ENCODE measurements around the gene CCDC188. TPM values are rescaled to one million over a fixed set of nuclear protein-coding genes. Genes with fewer than 3 reads are reported as not detected.

Gene CCDC188
- total and polyA plus RNA-seq, 10 of the 15 experiments (the other 5 are each of a cell fraction or from before 2014, with no cell fraction given): not detected

DNA sequence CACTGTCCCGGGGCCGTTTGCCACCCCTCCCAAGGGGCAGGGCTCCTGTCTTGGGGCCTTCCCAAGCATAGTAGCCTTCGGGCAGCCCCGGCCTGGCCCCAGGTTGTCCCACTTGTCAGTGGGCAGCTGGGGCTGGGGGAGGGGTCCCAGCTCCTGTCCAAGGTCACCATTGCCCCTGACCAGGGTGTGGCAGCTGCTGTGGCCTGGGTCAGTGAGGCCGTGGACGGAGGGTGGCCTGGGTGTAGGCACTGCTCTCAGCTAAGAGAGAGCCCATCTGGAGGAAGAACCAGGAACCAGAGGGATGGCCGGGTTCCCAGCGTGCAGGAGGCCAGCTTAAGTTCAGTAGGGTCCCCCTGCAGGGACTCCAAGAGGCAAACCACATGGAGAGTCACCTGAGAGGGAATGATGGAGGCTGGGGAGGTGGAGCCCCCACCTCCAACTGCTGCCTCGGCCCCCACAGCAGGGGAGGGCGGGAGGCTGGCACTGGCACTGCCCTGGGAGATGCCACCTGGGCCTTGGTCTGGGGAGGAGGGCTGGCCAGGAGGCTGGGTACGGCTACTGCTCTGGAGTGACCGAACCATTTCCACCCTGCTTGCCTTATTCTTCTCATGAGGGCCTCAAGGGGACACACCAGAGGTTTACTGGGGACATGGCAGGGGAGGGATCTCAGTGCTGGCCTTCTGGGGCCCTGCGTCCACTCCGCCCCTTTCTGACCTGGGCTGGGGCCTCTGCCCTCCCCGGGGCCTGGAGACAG lies 6.8 kb upstream of the CCDC188 start:
- Histone ChIP-seq H3K4me1 (ENCODE audit: control insufficient read depth, insufficient read depth, low read length) (no peaks in the 10 kb centered on the region), H3K27ac (ENCODE audit: control insufficient read depth, insufficient read depth) (no peak overlapping the region), H3K9ac (ENCODE audit: control insufficient read depth, insufficient read depth, low read length) (no peak overlapping the region), H3K79me2 (ENCODE audit: control insufficient read depth, insufficient read depth, low read length) (no peaks in the 10 kb centered on the region), H3K36me3 (ENCODE audit: control insufficient read depth in 2 of 2, insufficient read depth in 2 of 2, low read length in 1 of 2) (no peaks in the 10 kb centered on the region), H3K9me3 (replicated peaks; ENCODE audit: control insufficient read depth, insufficient read depth, low read length) (no peaks in the 10 kb centered on the region), H3K4me2 (ENCODE audit: control insufficient read depth, insufficient read depth) (no peak overlapping the region), H2AFZ (ENCODE audit: control insufficient read depth, low read depth, low read length) (no peak overlapping the region), H3K27me3 (replicated peaks in 1 of 2; ENCODE audit: control insufficient read depth in 2 of 2, insufficient read depth in 2 of 2, low read length in 1 of 2) (peaks cover 1 to 2% of the 10 kb centered on the region in 2 experiments; a peak in 3 of 4 replicates), H4K20me1 (ENCODE audit: control insufficient read depth, insufficient read depth) (no peaks in the 10 kb centered on the region), H3K4me3 (no peak overlapping the region)
- intact Hi-C loops (cut with micrococcal nuclease; ENCODE audit: unreplicated experiment): loop anchor here (1.0 to 5.0 kb wide), 5 partner anchors 80 to 340 kb away; partner anchors contain the start of genes KLHL22 and RTN4R
- ChIA-PET RAD21 (ENCODE audit: unreplicated experiment) (interaction anchor here (0.8 to 1.3 kb wide), 6 partner anchors 11 to 129 kb away, joined by 3 to 21 read pairs (median 4); no protein-coding TSS in a partner anchor), SMC1A (ENCODE audit: uncharacterized antibody, unreplicated experiment) (interaction anchor here (0.9 to 1.1 kb wide), 2 partner anchors 129 to 299 kb away, joined by 3 read pairs; no protein-coding TSS in a partner anchor), POLR2A (no interaction called here), CTCF (interaction anchor here (0.7 to 2.5 kb wide), 18 partner anchors 9 to 186 kb away, joined by 3 to 29 read pairs (median 3); no protein-coding TSS in a partner anchor)
- ATAC-seq (no peak), DNase-seq (ENCODE audit: low read depth, low spot score) (no peak), FAIRE-seq (no peak)
- BruUV-seq (replicated peaks): no TSS peak
- 21% methylated on average over 15 of the region's 15 CpGs for WGBS (ENCODE audit: insufficient coverage, insufficient replicate concordance, low lambda C conversion rate, missing lambda C conversion rate)
- in situ Hi-C loops (cut with MboI): loop anchor here (10.0 kb wide), 2 partner anchors 107 to 137 kb away; partner anchors contain the start of gene RTN4R
- TF ChIP-seq DPF2 (IDR thresholded peaks at IDR 0.05): no peak
- TF ChIP-seq PAX5 (IDR thresholded peaks at IDR 0.05; ENCODE audit: borderline replicate concordance, low read depth, low read length): no peak
- TF ChIP-seq, protein P1, sequence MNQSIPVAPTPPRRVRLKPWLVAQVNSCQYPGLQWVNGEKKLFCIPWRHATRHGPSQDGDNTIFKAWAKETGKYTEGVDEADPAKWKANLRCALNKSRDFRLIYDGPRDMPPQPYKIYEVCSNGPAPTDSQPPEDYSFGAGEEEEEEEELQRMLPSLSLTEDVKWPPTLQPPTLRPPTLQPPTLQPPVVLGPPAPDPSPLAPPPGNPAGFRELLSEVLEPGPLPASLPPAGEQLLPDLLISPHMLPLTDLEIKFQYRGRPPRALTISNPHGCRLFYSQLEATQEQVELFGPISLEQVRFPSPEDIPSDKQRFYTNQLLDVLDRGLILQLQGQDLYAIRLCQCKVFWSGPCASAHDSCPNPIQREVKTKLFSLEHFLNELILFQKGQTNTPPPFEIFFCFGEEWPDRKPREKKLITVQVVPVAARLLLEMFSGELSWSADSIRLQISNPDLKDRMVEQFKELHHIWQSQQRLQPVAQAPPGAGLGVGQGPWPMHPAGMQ (IDR thresholded peaks at IDR 0.05; ENCODE audit: borderline replicate concordance): no peak
- no peak for TF ChIP-seq KLF5 (IDR thresholded peaks at IDR 0.05; ENCODE audit: partially characterized antibody)
- no peak for TF ChIP-seq ZZZ3 (IDR thresholded peaks at IDR 0.05; ENCODE audit: control insufficient read depth, insufficient read length, low read depth)
- no peak for TF ChIP-seq IKZF1 (conservative IDR thresholded peaks at IDR 0.05)
- no peak for TF ChIP-seq BHLHE40 (IDR thresholded peaks at IDR 0.05; ENCODE audit: borderline replicate concordance in 1 of 2, low read depth in 2 of 2, low read length in 1 of 2)
- TF ChIP-seq, protein P2, sequence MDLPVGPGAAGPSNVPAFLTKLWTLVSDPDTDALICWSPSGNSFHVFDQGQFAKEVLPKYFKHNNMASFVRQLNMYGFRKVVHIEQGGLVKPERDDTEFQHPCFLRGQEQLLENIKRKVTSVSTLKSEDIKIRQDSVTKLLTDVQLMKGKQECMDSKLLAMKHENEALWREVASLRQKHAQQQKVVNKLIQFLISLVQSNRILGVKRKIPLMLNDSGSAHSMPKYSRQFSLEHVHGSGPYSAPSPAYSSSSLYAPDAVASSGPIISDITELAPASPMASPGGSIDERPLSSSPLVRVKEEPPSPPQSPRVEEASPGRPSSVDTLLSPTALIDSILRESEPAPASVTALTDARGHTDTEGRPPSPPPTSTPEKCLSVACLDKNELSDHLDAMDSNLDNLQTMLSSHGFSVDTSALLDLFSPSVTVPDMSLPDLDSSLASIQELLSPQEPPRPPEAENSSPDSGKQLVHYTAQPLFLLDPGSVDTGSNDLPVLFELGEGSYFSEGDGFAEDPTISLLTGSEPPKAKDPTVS (IDR thresholded peaks at IDR 0.05; ENCODE audit: low read depth, low read length): no peak
- TF ChIP-seq, protein P3, sequence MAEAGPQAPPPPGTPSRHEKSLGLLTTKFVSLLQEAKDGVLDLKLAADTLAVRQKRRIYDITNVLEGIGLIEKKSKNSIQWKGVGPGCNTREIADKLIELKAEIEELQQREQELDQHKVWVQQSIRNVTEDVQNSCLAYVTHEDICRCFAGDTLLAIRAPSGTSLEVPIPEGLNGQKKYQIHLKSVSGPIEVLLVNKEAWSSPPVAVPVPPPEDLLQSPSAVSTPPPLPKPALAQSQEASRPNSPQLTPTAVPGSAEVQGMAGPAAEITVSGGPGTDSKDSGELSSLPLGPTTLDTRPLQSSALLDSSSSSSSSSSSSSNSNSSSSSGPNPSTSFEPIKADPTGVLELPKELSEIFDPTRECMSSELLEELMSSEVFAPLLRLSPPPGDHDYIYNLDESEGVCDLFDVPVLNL (IDR thresholded peaks at IDR 0.05; ENCODE audit: low read depth, low read length): no peak
- TF ChIP-seq FOXK2 (IDR thresholded peaks at IDR 0.05): no peak
- TF ChIP-seq HDAC6 (IDR thresholded peaks at IDR 0.05; ENCODE audit: unreplicated experiment): no peak
- no peak for TF ChIP-seq IRF4 (IDR thresholded peaks at IDR 0.05; ENCODE audit: low read depth, low read length)
- no peak for TF ChIP-seq STAT3 (IDR thresholded peaks at IDR 0.05; ENCODE audit: low read depth, low read length)
- TF ChIP-seq, protein P4, sequence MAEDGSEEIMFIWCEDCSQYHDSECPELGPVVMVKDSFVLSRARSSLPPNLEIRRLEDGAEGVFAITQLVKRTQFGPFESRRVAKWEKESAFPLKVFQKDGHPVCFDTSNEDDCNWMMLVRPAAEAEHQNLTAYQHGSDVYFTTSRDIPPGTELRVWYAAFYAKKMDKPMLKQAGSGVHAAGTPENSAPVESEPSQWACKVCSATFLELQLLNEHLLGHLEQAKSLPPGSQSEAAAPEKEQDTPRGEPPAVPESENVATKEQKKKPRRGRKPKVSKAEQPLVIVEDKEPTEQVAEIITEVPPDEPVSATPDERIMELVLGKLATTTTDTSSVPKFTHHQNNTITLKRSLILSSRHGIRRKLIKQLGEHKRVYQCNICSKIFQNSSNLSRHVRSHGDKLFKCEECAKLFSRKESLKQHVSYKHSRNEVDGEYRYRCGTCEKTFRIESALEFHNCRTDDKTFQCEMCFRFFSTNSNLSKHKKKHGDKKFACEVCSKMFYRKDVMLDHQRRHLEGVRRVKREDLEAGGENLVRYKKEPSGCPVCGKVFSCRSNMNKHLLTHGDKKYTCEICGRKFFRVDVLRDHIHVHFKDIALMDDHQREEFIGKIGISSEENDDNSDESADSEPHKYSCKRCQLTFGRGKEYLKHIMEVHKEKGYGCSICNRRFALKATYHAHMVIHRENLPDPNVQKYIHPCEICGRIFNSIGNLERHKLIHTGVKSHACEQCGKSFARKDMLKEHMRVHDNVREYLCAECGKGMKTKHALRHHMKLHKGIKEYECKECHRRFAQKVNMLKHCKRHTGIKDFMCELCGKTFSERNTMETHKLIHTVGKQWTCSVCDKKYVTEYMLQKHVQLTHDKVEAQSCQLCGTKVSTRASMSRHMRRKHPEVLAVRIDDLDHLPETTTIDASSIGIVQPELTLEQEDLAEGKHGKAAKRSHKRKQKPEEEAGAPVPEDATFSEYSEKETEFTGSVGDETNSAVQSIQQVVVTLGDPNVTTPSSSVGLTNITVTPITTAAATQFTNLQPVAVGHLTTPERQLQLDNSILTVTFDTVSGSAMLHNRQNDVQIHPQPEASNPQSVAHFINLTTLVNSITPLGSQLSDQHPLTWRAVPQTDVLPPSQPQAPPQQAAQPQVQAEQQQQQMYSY (CRISPR knock-in tag; IDR thresholded peaks at IDR 0.05): no peak
- no peak for TF ChIP-seq MTA3 (IDR thresholded peaks at IDR 0.05; ENCODE audit: borderline replicate concordance, low read length)
- no peak for TF ChIP-seq NR2C1 (IDR thresholded peaks at IDR 0.05)

Data from GM12878 (cell line).